GM12801 (cell line): ENCODE results near the gene SHC2.

Experiments
- CTCF ChIP-seq: IDR thresholded peaks from one replicate; pipeline ENCODE4 v1.5.1; 2011; ENCODE audit warnings: control low read depth; ENCODE audit not compliant: insufficient read length; ENCODE audit errors: extremely low read depth

Gene SHC2

GRCh38 chr19:406135-406781 is 54.6 kb downstream of the SHC2 start:
- no peak for TF ChIP-seq CTCF

- no peak for TF ChIP-seq CTCF
Observed at GRCh38 chr19:405121-405965, 55.5 kb downstream of the SHC2 start.

- TF ChIP-seq CTCF = no peak
Observed at GRCh38 chr19:403221-404027, 57.4 kb downstream of the SHC2 start.

DNA sequence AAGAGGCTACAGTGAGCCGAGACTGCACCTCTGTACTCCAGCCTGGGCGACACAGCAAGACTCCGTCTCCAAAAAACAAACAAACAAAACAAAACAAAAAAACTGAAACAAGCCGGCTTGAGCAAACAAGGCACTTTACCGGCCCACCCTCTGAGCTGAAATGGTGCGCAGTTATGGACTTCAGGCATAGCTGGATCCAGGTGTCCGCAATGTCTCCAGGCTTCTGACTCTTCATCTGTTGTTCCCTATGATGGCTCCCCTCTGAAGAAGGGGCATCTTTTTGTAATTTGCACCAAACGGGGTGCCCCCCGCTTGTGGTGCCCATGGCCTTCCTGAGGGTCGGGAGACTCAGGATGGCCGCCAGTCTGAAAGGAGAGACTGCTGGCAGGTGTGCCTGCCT is 58.0 kb downstream of the SHC2 start:
- no peak for TF ChIP-seq CTCF

- no peak for TF ChIP-seq CTCF
Observed at GRCh38 chr19:401866-402511, 58.8 kb downstream of the SHC2 start.

DNA sequence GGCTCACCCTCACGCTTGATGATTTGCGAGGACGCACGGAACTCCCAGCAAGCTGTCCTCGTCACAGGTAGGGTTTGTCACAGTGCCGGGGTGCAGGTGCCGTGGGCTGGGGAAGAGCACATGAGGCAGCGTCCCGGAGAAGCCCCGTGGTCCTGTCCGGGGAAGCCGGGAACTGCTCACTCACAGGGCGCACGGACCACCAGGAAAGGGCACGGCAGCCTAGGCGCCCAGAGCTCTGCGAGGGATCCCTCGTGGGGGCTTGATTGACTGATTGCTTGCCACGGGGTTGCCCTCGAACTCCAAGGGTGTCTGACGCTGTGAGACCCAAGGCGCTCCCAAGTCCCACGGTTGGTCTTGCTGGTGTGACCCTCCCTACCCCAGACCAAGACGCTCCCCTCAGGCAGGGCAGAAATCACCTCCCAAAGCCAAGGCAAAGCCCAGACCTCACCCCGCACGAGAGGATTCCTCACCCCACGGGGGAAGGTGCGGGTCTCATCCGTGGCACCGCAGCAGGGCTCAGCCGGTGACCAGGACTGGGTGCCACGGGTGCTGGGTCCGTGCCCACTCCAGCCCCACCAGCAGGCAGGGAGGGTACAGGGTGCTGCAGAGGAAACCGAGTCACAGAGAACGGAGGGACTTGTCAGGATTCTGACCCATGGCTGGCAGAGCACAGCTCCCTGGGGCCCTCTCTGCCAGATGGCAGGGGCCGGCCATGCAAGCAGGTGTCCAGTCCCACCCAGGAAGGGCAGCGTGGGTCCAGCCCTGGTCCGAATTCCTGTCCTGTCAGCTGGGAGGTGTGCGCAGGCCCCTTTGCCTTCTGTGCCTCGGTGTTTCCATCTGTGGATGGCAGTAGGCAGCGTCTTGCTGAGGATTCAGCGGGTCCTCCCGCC is 59.6 kb downstream of the SHC2 start:
- TF ChIP-seq CTCF = no peak
